ENCODE data around the gene GOLPH3.

Gene GOLPH3

GRCh38 chr5:32147959-32148358, 26.2 kb downstream of the GOLPH3 start:
- no peak for TF ChIP-seq YY1 (IDR thresholded peaks at IDR 0.05; ENCODE audit: low read depth)
- no peak for TF ChIP-seq CEBPB (IDR thresholded peaks at IDR 0.05)
- no peak for TF ChIP-seq REST (IDR thresholded peaks at IDR 0.05; ENCODE audit: low read depth)
- TF ChIP-seq ZBTB7A (IDR thresholded peaks at IDR 0.05; ENCODE audit: low read depth) = no peak
- TF ChIP-seq TEAD4 (IDR thresholded peaks at IDR 0.05) = no peak

- TF ChIP-seq EGR1 (IDR thresholded peaks at IDR 0.05) = no peak
- no peak for TF ChIP-seq TAF1 (IDR thresholded peaks at IDR 0.05; ENCODE audit: low read depth)
- no peak for TF ChIP-seq FOXM1 (IDR thresholded peaks at IDR 0.05; ENCODE audit: borderline replicate concordance, low read depth)
- TF ChIP-seq MAX (IDR thresholded peaks at IDR 0.05) = no peak
- no peak for TF ChIP-seq TCF12 (IDR thresholded peaks at IDR 0.05; ENCODE audit: low read depth)
- no peak for TF ChIP-seq CEBPB (IDR thresholded peaks at IDR 0.05)
- TF ChIP-seq RAD21 (IDR thresholded peaks at IDR 0.05; ENCODE audit: low read depth) = no peak
- TF ChIP-seq CREB1 (IDR thresholded peaks at IDR 0.05; ENCODE audit: low read depth) = no peak
- TF ChIP-seq TEAD4 (IDR thresholded peaks at IDR 0.05) = no peak
- no peak for TF ChIP-seq USF1 (IDR thresholded peaks at IDR 0.05)
- no peak for TF ChIP-seq NFIC (IDR thresholded peaks at IDR 0.05)
- TF ChIP-seq REST (IDR thresholded peaks at IDR 0.05; ENCODE audit: low read depth) = no peak
Observed at GRCh38 chr5:32147236-32147635, 26.9 kb downstream of the GOLPH3 start.

- TF ChIP-seq REST (IDR thresholded peaks at IDR 0.05; ENCODE audit: low read depth) (no peak), EP300 (IDR thresholded peaks at IDR 0.05; ENCODE audit: borderline replicate concordance) (no peak), NFIC (IDR thresholded peaks at IDR 0.05) (no peak), CREB1 (IDR thresholded peaks at IDR 0.05; ENCODE audit: low read depth) (no peak), YY1 (IDR thresholded peaks at IDR 0.05; ENCODE audit: low read depth) (no peak)
Observed at GRCh38 chr5:32145378-32145777, 28.7 kb downstream of the GOLPH3 start.

- TF ChIP-seq NFIC (IDR thresholded peaks at IDR 0.05) (peak; percentile 40; the same call in 1 of the 2 replicates), CREB1 (IDR thresholded peaks at IDR 0.05; ENCODE audit: low read depth) (no peak)
Observed at GRCh38 chr5:32144378-32145207, 29.5 kb downstream of the GOLPH3 start.

- no peak for TF ChIP-seq FOXM1 (IDR thresholded peaks at IDR 0.05; ENCODE audit: borderline replicate concordance, low read depth)
- TF ChIP-seq NFIC (IDR thresholded peaks at IDR 0.05) = no peak
- TF ChIP-seq EGR1 (IDR thresholded peaks at IDR 0.05) = no peak
- TF ChIP-seq MAX (IDR thresholded peaks at IDR 0.05) = no peak
- no peak for TF ChIP-seq REST (IDR thresholded peaks at IDR 0.05; ENCODE audit: low read depth)
- TF ChIP-seq YY1 (IDR thresholded peaks at IDR 0.05; ENCODE audit: low read depth) = no peak
- TF ChIP-seq CEBPB (IDR thresholded peaks at IDR 0.05) = no peak
- TF ChIP-seq ZBTB7A (IDR thresholded peaks at IDR 0.05; ENCODE audit: low read depth) = no peak
- no peak for TF ChIP-seq TEAD4 (IDR thresholded peaks at IDR 0.05)
- no peak for TF ChIP-seq CREB1 (IDR thresholded peaks at IDR 0.05; ENCODE audit: low read depth)
- no peak for TF ChIP-seq EP300 (IDR thresholded peaks at IDR 0.05; ENCODE audit: borderline replicate concordance)
- no peak for TF ChIP-seq RAD21 (IDR thresholded peaks at IDR 0.05; ENCODE audit: low read depth)
- TF ChIP-seq TAF1 (IDR thresholded peaks at IDR 0.05; ENCODE audit: low read depth) = no peak
- no peak for TF ChIP-seq USF1 (IDR thresholded peaks at IDR 0.05)
Observed at GRCh38 chr5:32143617-32144377, 30.3 kb downstream of the GOLPH3 start.

Data from Ishikawa (cell line).